PC-3 (cell line): Measurements from ENCODE around the gene CDH4. TPM values are rescaled to one million over a fixed set of nuclear protein-coding genes. Genes with fewer than 3 reads are reported as not detected.
"Not testable (repeated sequence)": the region's sequence is repeated elsewhere in the genome, so short reads cannot be mapped to it uniquely, and the experiment has no call there.

Experiments
- ATAC-seq: fragments of 200-7000 bp; cut with Tn5 transposase; 2 replicates; pipeline ENCODE4 v1.9.1; 2020; ENCODE audit warnings: mild to moderate bottlenecking, moderate library complexity
- BruUV-seq: library from RNA; stranded (reverse); fragments of 400-500 nt; replicated peaks from 2 replicates; lab custom pipeline; 2021; lab: Mats Ljungman, UMichigan
- CTCF ChIA-PET: fragments of 300-600 bp; sonication (Branson Sonifier 250); formaldehyde crosslinking; loops from one replicate; lab custom pipeline; 2022; ENCODE audit warnings: antibody characterized with exemption; lab: Charles Lee
- POLR2A ChIA-PET: fragments of 300-600 bp; sonication (Branson Sonifier 250); formaldehyde crosslinking; loops from one replicate; lab custom pipeline; 2022; ENCODE audit warnings: antibody characterized with exemption; ENCODE audit not compliant: unreplicated experiment; lab: Charles Lee
- DNase-seq: peaks from one replicate; pipeline ENCODE4 v3.0.0-alpha.2; 2015
- H2AFZ ChIP-seq: fragments of 300-600 bp; sonication (generic); 2 replicates; pipeline ENCODE4 v1.6.0; 2016; ENCODE audit warnings: antibody characterized with exemption, low read length
- H3F3A ChIP-seq: fragments of 300-600 bp; sonication (generic); one replicate; pipeline ENCODE4 v1.6.0; 2017; ENCODE audit warnings: antibody characterized with exemption, low read length, control low read depth, mild to moderate bottlenecking; ENCODE audit not compliant: unreplicated experiment
- H3K27ac ChIP-seq: fragments of 300-600 bp; sonication (generic); 2 replicates; pipeline ENCODE4 v1.5.1; 2016; ENCODE audit warnings: mild to moderate bottlenecking, low read length
- H3K27me3 ChIP-seq: fragments of 300-600 bp; sonication (generic); 2 replicates; pipeline ENCODE4 v1.6.1; 2016; ENCODE audit warnings: low read length, mixed read lengths
- H3K36me3 ChIP-seq: fragments of 300-600 bp; sonication (generic); 2 replicates; pipeline ENCODE4 v1.6.1; 2016; ENCODE audit warnings: low read depth, mixed run types, low read length, mixed read lengths
- H3K4me1 ChIP-seq: fragments of 300-600 bp; sonication (generic); 2 replicates; pipeline ENCODE4 v1.5.1; 2016; ENCODE audit warnings: low read length; ENCODE audit not compliant: insufficient read depth
- H3K4me2 ChIP-seq: fragments of 300-600 bp; sonication (generic); 2 replicates; pipeline ENCODE4 v1.6.0; 2016; ENCODE audit warnings: low read length
- H3K4me3 ChIP-seq: fragments of 300-600 bp; sonication (generic); 2 replicates; pipeline ENCODE4 v1.5.1; 2016; ENCODE audit warnings: mild to moderate bottlenecking, low read length, mixed read lengths
- H3K79me2 ChIP-seq: fragments of 300-600 bp; sonication (generic); 2 replicates; pipeline ENCODE4 v1.6.1; 2017; ENCODE audit warnings: low read length, mixed read lengths
- H3K9ac ChIP-seq: fragments of 300-600 bp; sonication (generic); 2 replicates; pipeline ENCODE4 v1.6.0; 2016; ENCODE audit warnings: mild to moderate bottlenecking, low read length
- H3K9me2 ChIP-seq: fragments of 300-600 bp; sonication (generic); replicated peaks from 2 replicates; pipeline ENCODE4 v1.6.1; 2016; ENCODE audit warnings: mixed run types, low read length, mixed read lengths
- H3K9me3 ChIP-seq: fragments of 300-600 bp; sonication (generic); 2 replicates; pipeline ENCODE4 v1.6.1; 2016; ENCODE audit warnings: low read length, mixed read lengths
- H4K20me1 ChIP-seq: fragments of 300-600 bp; sonication (generic); 2 replicates; pipeline ENCODE4 v1.6.1; 2016; ENCODE audit warnings: low read length, mixed read lengths
- CTCF ChIP-seq: fragments of 300-600 bp; sonication (generic); conservative IDR thresholded peaks from 2 replicates; pipeline ENCODE4 v1.5.1; 2017; ENCODE audit warnings: antibody characterized with exemption, low read depth, mild to moderate bottlenecking, low read length
- EZH2 ChIP-seq: fragments of 300-600 bp; sonication (generic); IDR thresholded peaks from one replicate; pipeline ENCODE4 v1.6.1; 2017; ENCODE audit warnings: antibody characterized with exemption, mild to moderate bottlenecking, low read length; ENCODE audit not compliant: unreplicated experiment
- EZH2phosphoT487 ChIP-seq: fragments of 300-600 bp; sonication (generic); IDR thresholded peaks from 2 replicates; pipeline ENCODE4 v1.6.1; 2018; ENCODE audit warnings: mild to moderate bottlenecking, antibody characterized with exemption, low read length, borderline replicate concordance
- intact Hi-C: fragments of 100-400 bp; cut with micrococcal nuclease; formaldehyde crosslinking; loops from 2 replicates; pipeline ENCODE4 v1.9.0; 2023
- total RNA-seq: library from RNA; depleted of rRNA; stranded (reverse); fragments of >200 nt; gene quantifications from 2 replicates; pipeline ENCODE4 v1.2.3, GENCODE V29; 2014

Gene CDH4
- total RNA-seq, 1 experiment from 2014 or later = not detected

- ChIA-PET POLR2A (no interaction called here), CTCF (no interaction called here)
- Histone ChIP-seq H3K9ac (no peak overlapping the region), H3K27me3 (peaks cover 9% of the 10 kb centered on the region), H4K20me1 (no peaks in the 10 kb centered on the region), H3K4me2 (no peak overlapping the region), H3K4me1 (no peaks in the 10 kb centered on the region), H3K27ac (no peak overlapping the region), H3K9me2 (no peaks in the 10 kb centered on the region), H3F3A (no peaks in the 10 kb centered on the region), H3K9me3 (no peaks in the 10 kb centered on the region), H3K36me3 (no peaks in the 10 kb centered on the region), H3K79me2 (no peaks in the 10 kb centered on the region), H2AFZ (no peak overlapping the region), H3K4me3 (no peak overlapping the region)
- intact Hi-C loops = no loop called here
- no TSS peak for BruUV-seq
- TF ChIP-seq EZH2phosphoT487 (no peak), EZH2 (no peak), CTCF (no peak)
- DNase-seq (no peak), ATAC-seq (no peak)
These were observed 172.1 kb downstream of the CDH4 start for GRCh38 chr20:61424011-61424627.

DNA sequence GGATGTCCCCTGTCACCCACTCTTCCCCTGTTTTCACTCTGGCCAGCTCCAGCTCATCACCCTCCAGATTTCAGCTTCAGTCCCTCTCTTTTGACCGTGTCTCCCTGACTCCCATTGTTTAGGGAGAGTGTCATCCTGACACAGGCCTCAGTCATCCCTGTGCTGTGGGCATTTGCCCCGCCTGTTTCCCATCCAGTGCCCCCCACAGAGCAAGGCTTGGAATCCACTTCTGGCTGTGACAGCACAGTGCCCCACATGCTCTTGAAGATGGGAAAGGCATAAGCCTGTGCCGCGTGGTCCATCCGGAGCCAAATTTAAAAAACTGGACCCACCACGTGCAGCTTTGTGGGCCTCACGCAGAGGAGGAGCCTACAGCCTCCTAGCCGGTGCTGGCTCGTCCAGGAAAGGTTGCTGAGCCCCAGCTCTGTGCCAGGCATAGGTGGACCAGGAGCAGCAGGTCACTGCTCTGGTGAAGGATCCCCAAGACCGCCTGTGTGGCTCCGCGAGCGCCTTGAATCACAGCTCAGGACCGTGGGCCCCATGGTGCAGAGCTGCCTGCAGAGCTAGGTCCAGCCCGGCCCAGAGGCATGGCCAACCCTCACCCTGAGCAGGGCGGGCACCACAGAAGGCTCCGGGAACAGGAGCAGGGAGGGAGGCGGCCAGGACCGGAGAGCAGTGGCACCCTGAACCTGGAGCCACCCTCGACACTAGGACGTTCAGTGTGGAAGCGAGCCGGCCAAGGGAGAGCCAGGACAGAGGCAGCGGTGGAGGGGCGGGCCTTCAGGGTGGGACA is 172.8 kb downstream of the CDH4 start:
- H3K4me2 ChIP-seq = no peak overlapping the region
- no peak overlapping the region for H3K27ac ChIP-seq
- ChIA-PET CTCF (no interaction called here), POLR2A (no interaction called here)
- H3K9me2 ChIP-seq = no peaks in the 10 kb centered on the region
- H3K4me1 ChIP-seq = no peaks in the 10 kb centered on the region
- no peak for DNase-seq
- no peak overlapping the region for H3K9ac ChIP-seq
- H4K20me1 ChIP-seq = no peaks in the 10 kb centered on the region
- TF ChIP-seq EZH2phosphoT487 = no peak
- TF ChIP-seq EZH2 = no peak
- TF ChIP-seq CTCF = no peak
- H3K36me3 ChIP-seq = no peaks in the 10 kb centered on the region
- H3K79me2 ChIP-seq = no peaks in the 10 kb centered on the region
- no peak overlapping the region for H3K4me3 ChIP-seq
- no peak overlapping the region for H2AFZ ChIP-seq
- H3K9me3 ChIP-seq = no peaks in the 10 kb centered on the region
- intact Hi-C loops = no loop called here
- ATAC-seq = no peak
- peaks cover 3% of the 10 kb centered on the region for H3K27me3 ChIP-seq
- BruUV-seq = no TSS peak
- no peaks in the 10 kb centered on the region for H3F3A ChIP-seq

DNA sequence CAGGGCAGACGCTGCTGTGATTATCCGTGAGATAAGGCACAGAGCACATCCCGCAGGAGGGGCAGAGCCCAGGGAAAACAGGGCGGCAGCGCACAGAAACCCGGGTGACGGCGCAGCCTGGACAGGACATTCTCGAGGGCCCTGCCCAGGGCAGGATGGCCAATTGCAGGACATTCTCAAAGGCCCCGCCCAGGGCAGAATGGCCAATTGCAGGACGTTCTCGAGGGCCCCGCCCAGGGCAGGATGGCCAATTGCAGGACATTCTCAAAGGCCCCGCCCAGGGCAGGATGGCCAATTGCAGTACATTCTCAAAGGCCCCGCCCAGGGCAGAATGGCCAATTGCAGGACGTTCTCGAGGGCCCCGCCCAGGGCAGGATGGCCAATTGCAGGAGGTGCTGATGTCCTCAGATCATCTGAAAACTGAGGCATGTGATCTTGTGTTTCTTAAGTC is 173.5 kb downstream of the CDH4 start:
- H3F3A ChIP-seq, ATAC-seq, BruUV-seq, POLR2A ChIA-PET, H3K4me1 ChIP-seq, CTCF ChIA-PET, H3K27me3 ChIP-seq, H3K4me3 ChIP-seq, H2AFZ ChIP-seq, H3K79me2 ChIP-seq, H3K36me3 ChIP-seq, H3K9ac ChIP-seq, DNase-seq, H3K4me2 ChIP-seq, H3K9me3 ChIP-seq, H3K27ac ChIP-seq, intact Hi-C loops, H3K9me2 ChIP-seq, H4K20me1 ChIP-seq: not testable (repeated sequence)
